Right lobe of liver (tissue), 4 donors: Measurements from ENCODE around the gene TMCC2.

Source experiments
- CTCF ChIP-seq, 4 donors: fragments of 200-600 bp in 3 of 4; fragments of 450-650 bp in 1 of 4; IDR thresholded peaks; one replicate each; pipeline versions ENCODE4 v1.5.1 to v1.8.0; 2016 to 2022; ENCODE audit warnings: antibody characterized with exemption in 4 of 4, mild to moderate bottlenecking in 2 of 4
- POLR2A ChIP-seq: fragments of 450-650 bp; IDR thresholded peaks from one replicate; pipeline ENCODE4 v1.6.1; 2017; ENCODE audit warnings: antibody characterized with exemption, mild to moderate bottlenecking
- donor health status: DM: no; HTN: no; CAD: no.
- donor health status: DM: no; HTN: no; CAD: no.
- donor health status: DM: no; HTN: yes; CAD: no.

- TF ChIP-seq POLR2A (no peak), CTCF (IDR thresholded peaks at IDR 0.05) (no peak)
These were observed 44.8 kb downstream of the TMCC2 start for GRCh38 chr1:205272536-205272935.
